ENCODE data around the gene DDR1.
"Not testable (repeated sequence)": the region's sequence is repeated elsewhere in the genome, so short reads cannot be mapped to it uniquely, and the experiment has no call there.

Gene DDR1

DNA sequence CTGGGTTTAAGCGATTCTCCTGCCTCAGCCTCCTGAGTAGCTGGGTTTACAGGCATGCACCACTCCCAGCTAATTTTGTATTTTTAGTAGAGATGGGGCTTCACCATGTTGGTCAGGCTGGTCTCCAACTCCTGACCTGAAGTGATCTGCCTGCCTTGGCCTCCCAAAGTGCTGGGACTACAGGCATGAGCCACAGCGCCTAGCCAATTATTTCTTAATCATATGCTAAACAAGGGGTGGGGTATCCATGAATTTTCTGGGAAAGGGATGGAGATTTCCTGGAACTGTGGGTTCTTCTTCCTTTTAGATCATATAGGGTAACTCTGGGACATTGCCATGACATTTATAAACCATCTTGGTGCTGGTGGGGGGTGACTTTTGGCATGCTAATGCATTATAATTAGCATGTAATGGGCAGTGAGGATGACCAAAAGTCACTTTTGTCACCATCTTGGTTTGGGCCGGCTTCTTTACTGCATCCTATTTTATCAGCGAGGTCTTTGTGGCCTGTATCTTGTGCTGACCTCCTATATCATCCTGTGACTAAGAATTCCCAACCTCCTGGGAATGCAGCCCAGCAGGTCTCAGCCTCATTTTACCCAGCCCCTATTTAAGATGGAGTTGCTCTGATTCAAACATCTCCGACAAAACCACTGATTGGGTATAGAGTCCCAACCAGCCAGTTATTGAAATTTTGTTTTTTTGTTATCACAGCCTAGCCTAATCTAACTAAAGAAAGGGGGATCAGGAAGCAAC, 29.9 kb upstream of the DDR1 start:
- no peak for DNase-seq (ENCODE audit: low read depth)

DNA sequence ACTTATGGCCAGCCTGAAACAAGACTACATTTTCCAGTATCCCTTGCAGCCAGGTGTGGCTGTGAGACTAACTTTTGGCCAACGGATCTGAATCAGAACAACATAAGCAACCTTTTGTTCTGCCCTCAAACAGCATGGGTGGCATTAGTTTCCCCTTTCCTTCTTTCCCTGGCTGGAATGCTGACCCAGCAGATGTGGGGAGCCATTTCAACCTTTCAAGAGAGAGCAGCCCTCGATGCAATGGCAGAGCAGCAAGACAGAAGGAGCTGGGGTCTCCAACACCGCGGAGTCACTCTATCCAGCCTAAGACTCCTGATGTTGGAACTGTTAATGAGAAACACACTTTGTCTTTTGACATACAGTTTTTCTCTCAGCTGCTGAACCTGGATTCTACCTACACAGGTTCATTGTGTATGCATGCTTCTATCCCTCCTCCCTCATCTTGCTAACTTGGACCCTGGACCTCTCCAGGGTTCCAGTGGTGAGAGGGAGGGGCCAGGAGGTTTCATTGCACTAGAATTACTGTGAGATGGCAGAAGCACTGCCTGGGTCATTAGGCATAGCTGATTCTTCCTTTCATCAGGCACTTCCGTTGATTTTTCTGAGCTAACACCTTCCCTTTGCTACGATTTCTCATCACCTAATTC, 28.8 kb upstream of the DDR1 start:
- no peak for DNase-seq (ENCODE audit: low read depth)

DNA sequence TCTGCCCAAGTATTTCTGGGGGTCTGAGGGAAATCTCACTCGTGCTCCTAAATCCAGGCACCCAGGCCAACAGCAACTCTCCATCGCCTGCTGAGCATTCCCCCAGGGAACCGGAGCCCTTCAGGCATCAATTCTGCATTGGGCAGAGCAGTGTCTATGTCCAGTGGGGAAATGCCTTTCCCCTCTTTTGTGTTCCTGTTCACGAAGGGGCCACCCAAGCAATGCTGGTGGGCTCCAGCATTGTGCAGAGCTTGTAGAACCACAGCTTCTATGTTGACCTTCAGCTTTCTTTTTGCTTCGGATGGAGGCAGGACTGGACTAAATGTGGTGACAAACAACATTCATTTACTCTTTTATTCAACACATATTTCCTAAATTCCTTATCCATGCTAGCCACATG, 27.2 kb upstream of the DDR1 start:
- DNase-seq (ENCODE audit: low read depth): no peak

DNA sequence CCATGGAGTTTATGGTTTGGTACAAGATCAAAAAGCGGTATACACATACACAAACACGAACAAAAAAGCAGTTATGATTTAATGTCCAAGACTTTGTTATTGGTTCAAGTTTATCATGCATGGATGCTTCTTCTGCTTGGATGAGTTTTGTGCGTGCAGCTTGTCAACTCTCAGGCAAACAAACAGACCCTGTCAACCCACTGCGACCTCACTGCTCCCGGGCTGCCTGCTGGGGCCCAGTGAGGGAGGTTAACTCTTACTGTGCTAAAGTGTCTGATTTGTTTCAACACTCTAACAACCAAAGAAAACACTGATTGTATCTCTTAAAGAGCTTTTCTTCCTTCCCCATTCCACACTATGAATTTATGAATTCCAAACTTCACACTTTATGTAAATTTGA, 26.8 kb upstream of the DDR1 start:
- DNase-seq (ENCODE audit: low read depth): no peak

DNA sequence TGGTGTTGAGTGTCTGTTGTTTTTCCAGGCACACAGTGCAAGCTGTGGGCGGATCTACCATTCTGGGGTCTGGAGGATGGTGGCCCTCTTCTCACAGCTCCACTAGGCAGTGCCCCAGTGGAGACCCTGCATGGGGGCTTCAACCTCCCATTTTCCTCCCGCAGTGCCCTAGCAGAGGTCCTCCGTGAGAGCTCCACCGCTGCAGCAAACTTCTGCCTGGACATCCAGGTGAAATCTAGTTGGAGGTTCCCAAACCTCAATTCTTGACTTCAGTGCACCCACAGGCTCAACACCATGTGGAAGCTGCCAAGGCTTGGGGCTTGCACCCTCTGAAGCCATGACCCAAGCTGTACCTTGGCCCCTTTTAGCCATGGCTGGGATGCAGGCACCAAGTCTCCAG, 24.6 kb upstream of the DDR1 start:
- DNase-seq (ENCODE audit: low read depth): not testable (repeated sequence)

DNA sequence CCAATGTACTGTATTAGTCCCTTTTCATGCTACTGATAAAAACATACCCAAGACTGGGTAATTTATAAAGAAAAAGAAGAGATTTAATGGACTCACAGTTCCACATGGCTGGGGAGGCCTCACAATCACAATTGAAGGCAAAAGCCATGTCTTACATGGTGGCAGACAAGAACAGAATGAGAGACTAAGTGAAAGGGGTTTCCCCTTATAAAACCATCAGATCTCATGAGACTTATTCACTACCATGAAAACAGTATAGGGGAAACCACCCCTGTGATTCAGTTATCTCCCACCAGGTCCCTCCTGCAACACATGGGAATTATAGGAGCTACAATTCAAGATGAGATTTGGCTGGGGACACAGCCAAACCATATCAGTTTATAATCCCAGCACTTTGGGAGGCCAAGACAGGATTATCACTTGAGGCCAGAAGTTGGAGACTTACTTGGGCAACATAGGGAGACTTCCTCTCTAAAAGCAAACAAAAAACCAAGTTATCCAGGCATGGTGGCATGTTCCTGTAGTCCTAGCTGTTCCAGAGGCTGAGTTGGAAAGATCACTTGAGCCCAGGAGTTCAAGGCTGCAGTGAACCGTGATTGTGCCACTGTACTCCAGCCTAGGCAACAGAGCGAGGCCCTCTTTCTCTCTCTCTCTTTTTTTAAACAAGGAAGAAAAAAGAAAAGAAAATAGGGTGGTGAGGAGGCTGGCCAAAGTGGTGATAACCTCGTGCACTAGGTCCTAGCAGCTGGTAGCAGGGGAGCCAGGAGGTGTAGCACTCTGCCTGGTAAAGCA, 22.9 kb upstream of the DDR1 start:
- DNase-seq (ENCODE audit: low read depth): no peak

DNA sequence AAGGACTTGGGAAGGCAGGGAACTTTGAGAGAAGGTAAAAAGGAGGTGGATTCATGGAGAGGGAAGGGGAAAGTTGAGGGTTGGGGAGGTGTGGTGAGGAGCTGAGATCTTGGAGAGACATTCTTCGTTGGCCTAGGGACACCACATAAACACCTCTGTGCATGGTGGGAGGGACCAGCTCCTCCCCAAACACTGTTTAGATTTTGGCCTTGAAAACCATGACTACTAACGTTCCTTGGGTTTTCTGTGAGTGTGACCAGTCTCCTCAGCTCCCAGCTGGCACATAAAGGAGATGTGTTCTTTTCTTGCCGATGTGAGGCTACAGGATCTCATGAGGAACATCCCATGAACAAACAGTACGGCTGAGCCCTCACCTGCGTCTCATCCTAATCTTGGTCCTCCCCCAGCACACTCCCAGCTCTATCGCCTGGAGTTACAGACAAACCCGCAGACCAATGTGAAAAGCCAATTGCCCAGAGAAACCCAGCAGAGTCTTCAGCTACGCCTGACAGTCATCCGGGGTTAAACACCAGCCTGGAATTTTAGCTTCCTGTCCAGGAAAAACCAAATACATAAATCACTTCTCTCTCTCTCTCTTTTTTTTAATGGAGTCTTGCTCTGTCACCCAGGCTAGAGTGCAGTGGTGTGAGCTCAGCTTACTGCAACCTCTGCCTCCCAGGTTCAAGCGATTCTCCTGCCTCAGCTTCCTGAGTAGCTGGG, 22.0 kb upstream of the DDR1 start:
- no peak for DNase-seq (ENCODE audit: low read depth)

DNA sequence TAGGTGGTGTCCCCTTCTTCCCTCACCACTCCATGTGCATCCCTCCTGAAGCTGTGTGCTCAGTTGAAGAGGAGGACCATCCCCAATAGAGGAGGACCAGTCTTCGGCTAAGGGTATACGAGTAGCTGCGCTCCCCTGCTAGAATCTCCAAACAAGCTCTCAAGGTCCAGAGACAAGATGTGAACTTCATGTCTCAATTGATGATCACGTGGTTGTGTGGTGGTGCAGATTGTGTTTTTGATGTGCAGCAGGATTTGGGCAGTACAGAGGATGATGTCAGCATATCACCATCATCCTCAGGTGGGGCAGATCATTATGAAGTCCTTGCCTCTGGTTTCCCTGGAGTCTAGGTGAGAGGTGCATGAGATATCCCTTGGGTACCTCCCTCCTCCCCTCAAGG, 20.0 kb upstream of the DDR1 start:
- DNase-seq (ENCODE audit: low read depth): no peak

DNA sequence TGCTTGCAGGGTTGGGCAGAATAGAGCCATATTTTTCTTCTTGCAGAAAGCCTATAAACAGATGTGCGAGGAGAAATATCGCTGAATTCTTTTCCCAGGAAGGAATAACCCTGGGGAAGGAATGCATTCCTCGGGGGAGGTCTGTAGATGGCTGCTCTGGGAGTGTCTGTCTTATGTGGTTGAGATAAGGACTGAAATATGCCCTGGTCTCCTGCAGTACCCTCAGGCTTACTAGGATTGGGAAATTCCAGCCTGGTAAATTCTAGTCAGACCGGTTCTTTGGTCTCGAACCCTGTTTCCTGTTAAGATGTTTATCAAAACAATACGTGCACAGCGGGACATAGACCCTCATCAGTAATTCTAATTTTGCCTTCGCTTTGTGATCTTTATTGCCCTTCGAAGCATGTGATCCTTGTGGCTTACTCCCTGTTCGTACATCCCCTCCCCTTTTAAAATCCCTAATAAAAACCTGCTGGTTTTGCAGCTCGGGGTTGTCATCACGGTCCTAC, 15.0 kb upstream of the DDR1 start:
- not testable (repeated sequence) for DNase-seq (ENCODE audit: low read depth)

DNA sequence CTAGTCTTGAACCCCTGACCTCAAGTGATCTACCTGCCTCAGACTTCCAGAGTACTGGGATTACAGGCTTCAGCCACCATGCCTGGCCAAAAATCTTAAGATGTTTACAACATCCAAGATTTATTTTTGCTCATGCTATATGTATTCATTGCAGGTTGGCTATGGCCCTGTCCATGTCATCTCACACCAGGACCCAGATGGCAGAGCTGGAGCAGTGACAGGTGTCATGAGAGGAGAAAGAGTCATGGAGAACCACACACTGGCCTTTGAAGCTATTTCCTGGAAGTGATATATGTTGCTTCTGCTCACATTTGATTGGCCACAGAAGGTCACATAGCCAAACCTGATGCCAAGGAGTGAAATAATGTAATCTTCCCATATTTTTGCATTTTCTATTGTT, 13.8 kb upstream of the DDR1 start:
- no peak for DNase-seq (ENCODE audit: low read depth)

DNA sequence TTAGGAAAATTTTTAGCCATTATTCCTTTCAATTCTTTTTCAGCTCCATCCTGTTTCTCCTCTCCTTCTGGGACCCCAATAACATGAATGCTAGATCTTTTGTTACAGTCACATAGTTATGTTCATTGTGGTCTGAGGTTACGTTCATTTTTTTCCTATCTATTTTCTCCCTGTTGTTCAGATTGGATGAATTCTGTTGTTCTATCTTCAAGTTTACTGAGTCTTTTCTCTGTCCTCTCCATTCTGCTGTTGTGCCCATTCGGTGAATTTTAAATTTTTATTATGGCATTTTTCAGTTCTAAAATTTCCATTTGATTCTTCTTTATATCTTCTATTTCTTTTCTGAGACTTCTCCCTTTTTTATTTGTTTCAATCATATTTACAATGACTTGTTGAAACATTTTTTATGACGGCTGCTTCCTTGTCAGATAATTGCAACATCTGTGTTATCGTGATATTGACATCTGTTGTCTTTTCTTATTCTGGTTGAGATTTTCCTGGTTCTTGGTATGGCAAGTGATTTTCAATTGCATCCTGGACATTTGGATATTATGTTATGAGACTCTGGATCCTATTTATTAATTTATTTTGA, 12.6 kb upstream of the DDR1 start:
- no peak for DNase-seq (ENCODE audit: low read depth)

DNA sequence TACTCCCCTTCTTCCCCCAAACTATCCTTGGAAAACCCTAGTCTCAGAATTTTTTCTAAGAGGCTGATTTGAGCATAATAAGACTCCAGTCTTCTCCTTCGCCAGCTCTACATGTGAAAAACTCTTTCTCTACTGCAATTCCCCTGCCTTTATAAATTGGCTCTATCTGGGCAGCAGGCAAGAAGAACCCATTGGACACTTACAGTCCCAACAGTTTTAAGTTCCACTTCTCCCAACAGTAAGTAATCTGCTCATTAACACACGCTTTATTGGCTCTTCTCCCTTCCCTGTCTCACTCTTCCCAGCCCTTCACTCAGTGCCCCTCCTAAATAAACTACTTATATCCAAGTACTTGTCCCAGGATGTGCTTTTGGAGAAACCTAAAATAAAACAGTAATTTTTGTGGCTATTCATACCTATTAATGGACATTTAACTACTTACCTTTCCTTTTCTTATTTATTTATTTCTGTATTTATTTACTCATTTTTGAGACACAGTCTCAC, 11.1 kb upstream of the DDR1 start:
- DNase-seq (ENCODE audit: low read depth): no peak

DNA sequence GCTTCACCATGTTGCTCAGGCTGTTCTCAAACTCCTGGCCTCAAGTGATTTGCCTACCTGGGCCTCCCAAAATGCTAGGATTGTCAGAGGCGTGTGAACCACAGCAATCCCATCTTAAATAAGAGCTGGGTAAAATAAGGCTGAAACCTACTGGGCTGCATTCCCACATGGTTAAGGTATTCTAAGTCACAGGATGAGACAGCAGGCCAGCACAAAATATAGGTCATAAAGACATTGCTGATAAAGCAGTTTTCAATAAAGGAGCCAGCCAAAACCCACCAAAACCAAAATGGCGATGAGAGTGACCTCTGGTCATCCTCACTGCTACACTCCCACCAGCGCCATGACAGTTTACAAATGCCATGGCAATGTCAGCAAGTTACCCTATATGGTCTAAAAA, 10.5 kb upstream of the DDR1 start:
- DNase-seq (ENCODE audit: low read depth): not testable (repeated sequence)

DNA sequence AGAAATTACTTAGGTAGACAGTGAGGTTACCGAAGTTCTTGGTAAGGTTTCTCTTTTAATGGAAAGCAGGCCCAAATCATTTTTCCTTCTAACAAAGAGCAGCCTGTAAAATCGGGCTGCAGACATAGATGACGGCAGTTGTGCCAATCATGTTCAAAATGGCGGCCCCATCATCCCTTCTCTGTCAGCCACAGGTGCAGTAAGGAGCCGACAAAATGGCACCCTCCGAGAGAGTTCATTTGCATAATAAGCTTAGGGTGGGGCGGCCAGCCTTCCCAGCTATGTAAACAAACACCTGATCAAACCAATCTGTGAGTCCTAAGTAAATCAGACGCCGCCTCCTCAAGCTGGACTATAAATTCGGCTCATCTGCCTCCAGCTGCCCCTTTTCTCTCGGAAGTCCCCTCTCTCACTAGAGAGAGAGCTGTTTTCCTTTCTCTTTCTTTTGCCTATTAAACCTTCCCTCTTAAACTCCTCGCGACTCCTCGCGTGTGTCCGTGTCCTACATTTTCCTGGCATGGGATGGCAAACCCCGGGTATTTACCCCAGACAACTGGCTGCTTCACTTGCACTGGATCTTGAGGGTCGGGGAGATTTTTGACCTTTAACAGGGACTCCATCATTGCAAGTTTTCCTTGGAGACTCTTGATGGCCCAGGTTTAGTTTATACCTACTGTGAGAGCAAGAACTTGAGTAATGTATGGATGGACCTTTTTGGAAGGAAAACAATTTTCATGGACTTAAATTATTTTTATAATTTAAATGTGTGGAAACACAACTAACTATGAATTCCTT, 8.9 kb upstream of the DDR1 start:
- DNase-seq (ENCODE audit: low read depth): no peak

DNA sequence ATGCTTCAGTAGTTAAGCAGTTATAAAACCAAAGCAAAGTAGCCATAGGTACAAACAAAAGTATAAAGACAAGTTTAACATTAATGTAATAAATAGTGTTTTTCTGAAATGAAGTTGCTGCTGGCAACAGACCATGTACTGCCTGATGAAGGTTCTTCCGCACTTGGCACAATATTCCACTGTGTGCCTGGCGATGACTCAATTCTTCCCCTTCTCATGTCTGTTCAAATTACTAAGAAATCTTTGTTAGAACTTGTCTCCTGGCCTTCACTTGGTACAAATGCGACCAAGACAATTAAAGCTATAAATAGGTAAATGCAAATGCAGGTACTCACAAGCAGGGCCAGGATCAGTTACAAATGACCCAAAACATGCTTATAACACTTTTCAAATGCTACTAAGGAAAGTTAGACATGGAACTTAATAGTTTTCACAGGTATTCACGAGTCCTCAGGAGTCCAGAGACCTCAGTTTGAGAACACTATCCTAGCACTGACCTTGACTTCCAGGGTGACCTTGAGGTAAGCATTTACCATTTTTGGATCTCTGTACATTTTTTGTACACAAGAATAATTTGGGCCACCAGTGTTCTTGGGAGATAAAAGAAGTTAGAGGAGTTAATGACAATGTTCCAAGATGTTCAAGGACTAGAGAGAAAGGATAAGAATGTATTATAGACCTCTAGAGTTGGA, 8.1 kb upstream of the DDR1 start:
- DNase-seq (ENCODE audit: low read depth): peak; percentile 93

DNA sequence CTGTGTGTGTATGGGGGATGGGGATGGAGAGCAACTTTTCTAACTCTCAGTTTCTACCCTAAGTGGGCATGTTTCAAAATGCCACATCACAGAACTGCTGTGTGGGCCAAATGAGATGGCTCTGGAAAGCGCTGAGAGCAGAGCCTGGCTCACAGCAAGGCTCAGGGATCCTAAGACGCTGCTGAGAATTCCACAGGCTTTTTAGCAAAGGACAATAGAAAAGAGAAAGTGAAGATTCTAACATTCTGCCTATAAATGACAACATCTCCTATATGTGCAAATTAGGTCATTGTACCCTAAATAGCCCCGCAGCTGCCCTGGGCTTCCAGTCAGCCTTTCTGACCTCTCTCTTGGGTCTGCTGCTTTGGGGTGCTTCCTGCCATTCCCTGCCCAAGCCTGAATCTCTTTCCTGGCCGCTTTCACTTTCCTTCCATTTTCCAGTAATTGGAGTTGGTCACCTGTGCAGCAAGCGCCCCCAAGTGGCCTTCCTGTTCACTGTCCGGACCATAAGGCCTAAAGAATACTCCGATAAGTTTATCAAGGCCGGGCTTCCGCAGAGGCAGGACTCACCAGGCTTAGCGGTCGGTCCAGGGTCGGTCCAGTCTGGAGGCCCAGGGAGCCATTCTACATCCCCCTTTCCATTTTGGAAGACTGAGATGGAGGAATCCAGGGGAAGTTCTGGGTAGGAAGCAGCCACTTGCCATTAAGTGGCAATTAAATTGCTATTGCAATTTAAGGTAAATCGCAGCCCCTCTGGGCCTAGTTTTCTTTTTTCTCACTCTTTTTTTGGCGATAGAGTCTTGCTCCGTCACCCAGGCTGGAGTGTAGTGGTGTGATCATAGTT, 6.7 kb upstream of the DDR1 start:
- DNase-seq (ENCODE audit: low read depth): peak; percentile 90

DNA sequence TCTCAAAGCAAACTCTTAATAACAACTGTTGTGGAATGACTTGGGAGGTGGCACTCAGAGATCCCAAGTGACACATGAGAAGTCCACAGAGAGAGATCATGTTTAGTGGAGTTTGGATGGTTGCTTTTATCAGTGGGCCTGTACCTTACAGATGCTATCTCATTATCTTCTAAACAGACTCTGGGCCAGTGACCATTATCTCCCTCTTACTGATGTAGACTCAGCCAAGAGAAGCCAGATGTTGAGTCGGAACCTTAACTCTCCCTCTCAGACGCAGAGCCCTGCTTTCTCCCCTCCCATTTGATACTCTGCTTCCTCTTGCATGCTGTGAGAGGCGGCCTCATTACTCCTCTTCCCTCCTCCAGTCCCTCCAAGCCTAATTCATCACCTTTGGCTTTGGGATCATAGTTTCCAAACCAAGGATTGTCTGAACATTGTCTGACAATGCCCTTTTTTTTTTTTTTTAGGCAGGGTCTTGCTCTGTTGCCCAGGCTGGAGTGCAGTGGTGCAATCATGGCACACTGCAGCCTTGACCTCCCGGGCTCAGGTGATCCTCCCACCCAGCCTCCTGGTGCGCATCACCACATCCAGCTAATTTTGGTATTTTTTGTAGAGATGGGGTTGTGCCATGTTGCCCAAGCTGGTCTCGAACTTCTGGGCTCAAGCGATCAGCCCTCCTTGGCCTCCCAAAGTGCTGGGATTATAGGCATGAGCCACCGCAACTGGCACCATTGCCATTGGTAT, 4.5 kb upstream of the DDR1 start:
- no peak for DNase-seq (ENCODE audit: low read depth)

DNA sequence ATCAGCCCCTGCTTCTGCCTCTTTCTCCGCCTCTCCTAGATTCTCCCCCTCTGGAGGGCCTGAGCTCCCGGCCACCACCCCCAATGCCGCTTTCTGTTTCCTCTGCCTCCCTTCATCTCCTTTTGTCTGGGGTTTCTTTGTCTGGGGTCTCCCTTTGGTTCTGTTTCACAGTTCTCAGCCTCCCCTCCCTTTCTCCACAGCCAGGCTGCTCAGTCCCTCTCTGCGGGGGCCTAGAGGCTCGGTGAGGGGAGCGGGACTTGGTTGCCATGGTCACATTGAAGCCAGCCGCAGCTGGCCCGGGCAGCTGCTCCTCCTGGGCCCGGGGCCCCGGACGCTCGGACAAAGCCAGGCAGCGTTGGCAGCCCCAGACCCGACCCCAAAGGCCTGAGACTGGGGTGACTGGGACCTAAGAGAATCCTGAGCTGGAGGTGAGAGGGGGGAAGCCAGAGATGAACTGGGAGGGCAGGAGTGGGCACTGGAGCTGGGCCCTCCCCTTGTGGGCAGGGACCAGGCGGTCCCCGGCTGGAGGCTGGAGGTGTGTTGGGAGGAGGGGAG, 3.5 kb upstream of the DDR1 start:
- no peak for DNase-seq (ENCODE audit: low read depth)
